Ovary (tissue), 9 donors: Measurements from ENCODE around the gene FGF12. TPM values are rescaled to one million over a fixed set of nuclear protein-coding genes. Genes with fewer than 3 reads are reported as not detected.

Experiments
- DNase-seq, 5 donors: peaks; one replicate each; pipeline ENCODE4 v3.0.0-alpha.2; 2019 to 2020
- H3K27ac ChIP-seq, 2 donors: fragments of 200-600 bp; one replicate each; pipeline versions ENCODE4 v1.5.1 to v1.8.0; 2019 to 2022
- H3K27me3 ChIP-seq: fragments of 200-600 bp; one replicate; pipeline ENCODE4 v1.8.0; 2022
- H3K36me3 ChIP-seq: fragments of 200-600 bp; sonication (generic); one replicate; pipeline ENCODE4 v1.5.1; 2019
- H3K4me1 ChIP-seq: one replicate; pipeline ENCODE4 v1.8.1; 2013; ENCODE audit warnings: mild to moderate bottlenecking, moderate library complexity; ENCODE audit not compliant: insufficient read depth
- H3K4me3 ChIP-seq: fragments of 200-600 bp; sonication (generic); one replicate; pipeline ENCODE4 v1.5.1; 2017
- H3K9me3 ChIP-seq, 2 donors: fragments of 200-600 bp in 1 of 2; sonication (generic) in 1 of 2; one replicate each; pipeline versions ENCODE4 v1.5.1 to v1.8.1; 2013 to 2019; ENCODE audit warnings: mild to moderate bottlenecking in 1 of 2, moderate library complexity in 1 of 2
- CTCF ChIP-seq, 3 donors: fragments of 450-650 bp in 2 of 3; fragments of 200-600 bp in 1 of 3; IDR thresholded peaks; one replicate each; pipeline versions ENCODE4 v1.5.1 to v1.8.0; 2016 to 2022; ENCODE audit warnings: antibody characterized with exemption in 3 of 3, mild to moderate bottlenecking in 1 of 3
- EP300 ChIP-seq: sonication (generic); formaldehyde crosslinking; IDR thresholded peaks from one replicate; pipeline ENCODE4 v1.6.1; 2017; ENCODE audit warnings: antibody characterized with exemption
- POLR2A ChIP-seq: fragments of 450-650 bp; IDR thresholded peaks from one replicate; pipeline ENCODE4 v1.6.1; 2017; ENCODE audit warnings: antibody characterized with exemption, mild to moderate bottlenecking, moderate library complexity
- WGBS, 3 donors: extraction: QIAGEN DNeasy Blood & Tissue Kit in 1 of 3; methylation state at CpG; one replicate each; pipeline versions ENCODE4 v1.1.5 to v1.1.7; 2013 to 2017; 5-methylcytosine and 5-hydroxymethylcytosine counted together
- intact Hi-C, 4 donors: fragments of 100-400 bp; cut with DNase I; formaldehyde crosslinking; loops; one replicate each; pipeline versions ENCODE4 v1.11.0 to v1.15.1; 2022 to 2023
- polyA plus RNA-seq, 2 donors: library from polyadenylated mRNA; stranded (reverse); fragments of 200-250 nt in 1 of 2; fragments of 350-450 nt in 1 of 2; fragmentation: Illumina TruSeq in 1 of 2; extraction: RNeasy Lipid Tissue Mini Kit (QIAGEN cat#74804) in 1 of 2; gene quantifications; one replicate each; pipeline ENCODE4 v1.2.3, GENCODE V29; 2013 to 2014
- total RNA-seq, 7 donors: library from RNA; depleted of rRNA in 2 of 7; stranded (reverse); fragments of >200 nt in 2 of 7; fragmentation: NEBNext Ultra II Directional in 3 of 7; extraction: Animal tissue kit (Norgen Biotek cat#: 25700) in 3 of 7; gene quantifications; one replicate each; pipeline versions ENCODE4 v1.1.0 to v1.2.4, GENCODE V29; 2016 to 2023
- donor health status: DM: no; HTN: no; CAD: no; lungs with moderate emphysema.
- donor health status: DM: no; HTN: no; CAD: no.
- donor health status: Bipolar disorder and iron deficiency.
- donor health status: DM: yes; HTN: yes; CAD: no.
- donor health status: DM: no; HTN: no; CAD: no.
- donor health status: DM: yes; HTN: yes; CAD: no.

The FGF12 gene
- total and polyA plus RNA-seq, 9 donors: 0.24 to 4.0 (median 1.7) TPM

GRCh38 chr3:192273001-192273696 lies 454.2 kb downstream of the FGF12 start:
- no peak overlapping the region for H3K27ac ChIP-seq
- TF ChIP-seq EP300: no peak
- TF ChIP-seq CTCF (IDR thresholded peaks at IDR 0.05): no peak
- no peak for TF ChIP-seq POLR2A
- intact Hi-C loops: no loop called here
- H3K4me3 ChIP-seq: no peak overlapping the region
- H3K27me3 ChIP-seq: no peaks in the 10 kb centered on the region
- no peaks in the 10 kb centered on the region for H3K4me1 ChIP-seq
- no peaks in the 10 kb centered on the region for H3K9me3 ChIP-seq
- WGBS, 3 donors: 84 to 93% (median 88%) methylated on average over 3 of the region's 3 CpGs
- H3K36me3 ChIP-seq: no peaks in the 10 kb centered on the region
- DNase-seq: no peak

- H3K27ac ChIP-seq: no peak overlapping the region
- WGBS, 3 donors: 23 to 29% (median 29%) methylated on average over 4 of the region's 4 CpGs
- TF ChIP-seq POLR2A (no peak), CTCF (IDR thresholded peaks at IDR 0.05) (no peak), EP300 (no peak)
Observed at GRCh38 chr3:192262001-192262400, 465.3 kb downstream of the FGF12 start.

DNA sequence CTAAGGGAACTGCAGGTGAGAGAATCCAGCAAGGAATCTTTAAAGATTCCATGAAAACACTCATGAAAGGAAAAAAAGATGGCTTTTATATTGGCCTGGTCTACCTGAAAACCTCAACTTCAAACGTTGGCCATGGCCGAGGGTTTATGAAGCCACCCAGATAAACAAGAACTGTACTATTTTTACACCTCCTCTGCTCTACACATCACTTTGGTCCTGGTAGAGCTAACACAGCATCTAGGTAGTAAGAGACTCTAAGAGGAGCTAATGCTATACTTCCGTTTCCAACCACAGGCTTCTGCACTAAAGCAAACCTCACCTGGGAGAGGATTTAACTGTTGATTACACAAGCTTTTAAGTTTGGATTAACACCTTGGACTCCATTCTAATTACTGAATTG lies 466.2 kb downstream of the FGF12 start:
- no peaks in the 10 kb centered on the region for H3K36me3 ChIP-seq
- intact Hi-C loops: no loop called here
- H3K27me3 ChIP-seq: no peaks in the 10 kb centered on the region
- H3K9me3 ChIP-seq: no peaks in the 10 kb centered on the region
- no peak overlapping the region for H3K27ac ChIP-seq
- H3K4me3 ChIP-seq: no peak overlapping the region
- H3K4me1 ChIP-seq: no peaks in the 10 kb centered on the region
- 85 to 93% (median 90%) methylated on average over 3 of the region's 3 CpGs for WGBS, 3 donors
- TF ChIP-seq POLR2A (no peak), EP300 (no peak), CTCF (IDR thresholded peaks at IDR 0.05) (no peak)
- DNase-seq: no peak

More at GRCh38 chr3:192262001-192262400, 465.3 kb downstream of the FGF12 start:
- Histone ChIP-seq H3K36me3 (no peaks in the 10 kb centered on the region), H3K27me3 (no peaks in the 10 kb centered on the region), H3K4me1 (no peaks in the 10 kb centered on the region), H3K4me3 (no peak overlapping the region), H3K9me3 (no peaks in the 10 kb centered on the region)
- no peak for DNase-seq
- intact Hi-C loops: no loop called here

- DNase-seq: no peak
- intact Hi-C loops: no loop called here
- no peak overlapping the region for H3K27ac ChIP-seq
- H3K4me3 ChIP-seq: no peak overlapping the region
- no peaks in the 10 kb centered on the region for H3K36me3 ChIP-seq
- no peaks in the 10 kb centered on the region for H3K4me1 ChIP-seq
- no peaks in the 10 kb centered on the region for H3K27me3 ChIP-seq
- no peaks in the 10 kb centered on the region for H3K9me3 ChIP-seq
- no peak for TF ChIP-seq POLR2A
- no peak for TF ChIP-seq CTCF (IDR thresholded peaks at IDR 0.05)
- TF ChIP-seq EP300: no peak
- 91 to 94% (median 94%) methylated on average over 5 of the region's 5 CpGs for WGBS, 3 donors
Observed at GRCh38 chr3:192260116-192261010, 467.0 kb downstream of the FGF12 start.
